H54 (cell line): ENCODE measurements around the gene NFATC1.

ENCODE experiments used
- DNase-seq: peaks from one replicate; pipeline ENCODE4 v3.0.0; 2011; ENCODE audit warnings: low spot score, mixed read lengths; ENCODE audit not compliant: insufficient read length
- FAIRE-seq: peaks from 3 replicates; lab custom pipeline; 2011; peaks lifted over from hg19 to GRCh38; lab: Jason Lieb, UNC
- POLR2A ChIP-seq: IDR thresholded peaks from 2 replicates; pipeline ENCODE4 v1.6.1; 2011; ENCODE audit warnings: low read depth, mild to moderate bottlenecking, low read length

Gene NFATC1

GRCh38 chr18:79578396-79579260 lies 182.9 kb downstream of the NFATC1 start:
- DNase-seq, result no peak
- TF ChIP-seq POLR2A, result no peak
- FAIRE-seq, result no peak
